Measurements from ENCODE around the gene CRYBG2. TPM values are rescaled to one million over a fixed set of nuclear protein-coding genes. Genes with fewer than 3 reads are reported as not detected.

Gene CRYBG2
- total RNA-seq, 1 donor from 2014 or later: 6.3 TPM

DNA sequence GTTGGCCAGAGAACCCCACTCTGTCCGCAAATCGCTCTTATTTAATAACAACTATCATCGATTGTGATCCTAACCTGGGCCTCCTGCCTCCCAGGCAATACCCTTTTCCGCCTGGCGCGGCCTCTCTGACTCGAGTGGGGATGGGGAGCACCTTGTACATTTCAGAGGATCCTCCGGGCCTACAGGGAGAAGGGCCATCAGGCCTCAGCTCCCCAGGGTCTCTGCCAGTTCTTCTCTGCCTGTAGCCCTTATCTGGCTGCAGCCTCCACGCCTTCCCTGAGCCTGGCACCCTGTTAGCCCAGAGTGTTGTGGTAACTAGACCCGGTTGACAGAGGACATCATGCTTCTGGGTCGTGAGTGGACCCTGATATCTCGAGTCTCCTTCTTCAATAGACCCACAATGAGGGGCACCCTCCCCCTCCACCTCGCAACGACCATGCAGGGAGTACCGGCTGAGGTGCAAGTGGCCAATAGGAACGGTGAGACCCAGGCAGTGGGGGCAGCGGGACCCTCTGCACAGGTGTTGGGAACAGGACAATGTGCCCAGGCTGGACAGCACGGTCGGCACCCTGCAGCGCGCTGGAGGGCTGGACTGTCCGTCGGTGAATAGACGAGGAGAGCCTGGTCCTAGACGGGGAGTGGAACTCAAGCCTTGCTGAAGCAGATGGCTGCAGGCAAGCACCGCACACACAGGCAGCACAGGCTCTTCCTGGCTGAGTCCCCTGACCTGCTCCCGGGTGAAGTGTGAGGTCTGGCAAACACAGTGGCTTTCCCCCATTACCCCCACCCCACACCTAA is 7.1 kb upstream of the CRYBG2 start:
- Mint-ChIP-seq H3K27me3 (ENCODE audit: low read depth) (peaks cover 40% of the 10 kb centered on the region), H3K4me1 (peaks cover 38% of the 10 kb centered on the region), H3K27ac (ENCODE audit: unreplicated experiment) (no peak overlapping the region), H3K36me3 (ENCODE audit: low read depth) (no peaks in the 10 kb centered on the region), H3K4me3 (peak overlapping the region; percentile 68), H3K9me3 (no peaks in the 10 kb centered on the region)
- TF ChIP-seq, protein P1, sequence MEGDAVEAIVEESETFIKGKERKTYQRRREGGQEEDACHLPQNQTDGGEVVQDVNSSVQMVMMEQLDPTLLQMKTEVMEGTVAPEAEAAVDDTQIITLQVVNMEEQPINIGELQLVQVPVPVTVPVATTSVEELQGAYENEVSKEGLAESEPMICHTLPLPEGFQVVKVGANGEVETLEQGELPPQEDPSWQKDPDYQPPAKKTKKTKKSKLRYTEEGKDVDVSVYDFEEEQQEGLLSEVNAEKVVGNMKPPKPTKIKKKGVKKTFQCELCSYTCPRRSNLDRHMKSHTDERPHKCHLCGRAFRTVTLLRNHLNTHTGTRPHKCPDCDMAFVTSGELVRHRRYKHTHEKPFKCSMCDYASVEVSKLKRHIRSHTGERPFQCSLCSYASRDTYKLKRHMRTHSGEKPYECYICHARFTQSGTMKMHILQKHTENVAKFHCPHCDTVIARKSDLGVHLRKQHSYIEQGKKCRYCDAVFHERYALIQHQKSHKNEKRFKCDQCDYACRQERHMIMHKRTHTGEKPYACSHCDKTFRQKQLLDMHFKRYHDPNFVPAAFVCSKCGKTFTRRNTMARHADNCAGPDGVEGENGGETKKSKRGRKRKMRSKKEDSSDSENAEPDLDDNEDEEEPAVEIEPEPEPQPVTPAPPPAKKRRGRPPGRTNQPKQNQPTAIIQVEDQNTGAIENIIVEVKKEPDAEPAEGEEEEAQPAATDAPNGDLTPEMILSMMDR (conservative IDR thresholded peaks at IDR 0.05): no peak
- DNase-seq (ENCODE audit: low read depth, low spot score): no peak

DNA sequence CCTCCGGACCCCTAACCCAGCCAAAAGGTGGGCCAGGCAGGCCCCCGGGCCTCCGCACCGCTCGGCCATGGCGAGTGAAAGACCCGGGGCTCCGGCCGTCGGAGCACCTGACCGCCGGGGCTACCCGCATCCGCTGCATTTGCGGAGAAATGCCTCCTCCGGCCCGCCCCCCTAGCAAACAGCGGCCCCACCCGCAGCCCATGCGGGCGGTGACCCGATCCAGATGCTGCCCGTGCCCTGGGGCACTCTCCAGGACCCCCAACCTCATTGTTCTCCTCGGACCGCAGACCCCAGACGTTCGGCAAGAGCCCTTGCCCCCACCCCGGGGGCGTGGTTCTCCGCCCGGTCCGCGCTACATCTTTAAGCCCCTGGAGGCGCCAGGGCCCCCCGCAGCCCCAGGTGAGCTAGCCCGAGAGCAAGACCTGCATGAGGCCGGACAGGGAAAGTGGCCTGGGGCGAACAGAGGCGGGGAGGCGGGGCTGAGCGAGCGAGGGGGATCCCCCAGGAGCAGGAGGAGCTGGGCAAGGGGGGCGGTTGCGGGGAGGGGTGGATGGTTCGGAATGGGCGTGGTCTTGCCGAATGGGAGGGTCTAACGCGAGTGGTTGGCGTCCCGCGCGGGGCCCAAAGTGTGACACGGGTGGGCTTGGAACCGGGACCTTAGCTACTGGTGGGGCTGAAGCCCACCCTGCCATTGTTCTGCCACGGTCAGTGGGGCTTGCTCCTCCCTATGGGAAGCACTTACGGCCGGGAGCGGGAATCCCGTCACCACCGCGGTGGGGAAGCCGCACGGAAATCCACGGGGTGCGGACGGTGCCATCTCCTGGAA is 6.3 kb upstream of the CRYBG2 start:
- peak overlapping the region; percentile 68 for H3K4me3 Mint-ChIP-seq
- no peaks in the 10 kb centered on the region for H3K9me3 Mint-ChIP-seq
- H3K4me1 Mint-ChIP-seq: peaks cover 44% of the 10 kb centered on the region
- H3K27ac Mint-ChIP-seq (ENCODE audit: unreplicated experiment): no peak overlapping the region
- H3K27me3 Mint-ChIP-seq (ENCODE audit: low read depth): peaks cover 40% of the 10 kb centered on the region
- peak; percentile 39 for DNase-seq (ENCODE audit: low read depth, low spot score)
- no peaks in the 10 kb centered on the region for H3K36me3 Mint-ChIP-seq (ENCODE audit: low read depth)
- TF ChIP-seq, protein P1 (conservative IDR thresholded peaks at IDR 0.05): peak; percentile 17

DNA sequence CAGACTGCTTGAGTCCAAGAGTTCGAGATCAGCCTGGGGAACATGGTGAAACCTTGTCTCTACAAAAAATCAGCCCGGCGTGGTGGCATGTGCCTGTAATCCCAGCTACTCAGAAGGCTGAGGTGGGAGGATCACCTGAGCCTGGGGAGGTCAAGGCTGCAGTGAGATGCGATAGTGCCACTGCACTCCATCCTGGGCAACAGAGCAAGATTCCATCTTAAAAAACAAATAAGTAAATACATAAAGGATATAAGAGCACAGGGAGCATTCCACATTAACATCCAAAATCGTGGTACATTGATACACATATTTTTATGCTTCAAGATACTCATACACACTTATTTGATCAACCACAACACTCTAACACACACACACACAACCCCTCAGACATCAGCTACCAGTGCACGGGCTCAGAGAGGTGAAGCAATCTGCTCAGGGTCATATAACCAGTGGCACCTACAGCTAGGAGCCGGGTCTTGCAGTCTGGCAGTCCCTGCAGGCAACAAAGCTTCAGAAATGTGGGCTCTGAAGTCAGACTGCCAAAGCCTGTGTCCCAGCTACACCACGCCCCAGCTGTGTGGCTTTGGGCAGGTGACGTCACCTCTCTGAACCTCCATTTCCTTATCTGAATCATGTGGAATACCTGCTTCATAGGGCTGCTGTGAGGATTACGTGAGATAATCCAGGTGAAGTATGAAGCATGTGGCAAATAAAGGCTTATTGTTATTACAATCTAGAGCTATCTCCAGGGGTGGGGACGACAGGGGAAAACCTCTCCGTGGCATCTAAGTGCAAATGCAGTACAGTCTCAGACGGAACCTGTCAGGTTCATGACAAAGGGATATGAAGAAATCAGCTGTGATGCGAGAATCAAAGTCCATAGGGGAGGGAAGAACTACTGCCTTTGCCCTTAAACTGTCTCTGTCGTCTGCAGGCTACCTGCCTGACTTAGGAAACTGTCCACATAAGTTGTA is 4.8 kb upstream of the CRYBG2 start:
- H3K27me3 Mint-ChIP-seq (ENCODE audit: low read depth): peaks cover 38% of the 10 kb centered on the region
- H3K4me1 Mint-ChIP-seq: peaks cover 41% of the 10 kb centered on the region
- H3K27ac Mint-ChIP-seq (ENCODE audit: unreplicated experiment): peak overlapping the region; percentile 10
- H3K36me3 Mint-ChIP-seq (ENCODE audit: low read depth): no peaks in the 10 kb centered on the region
- H3K4me3 Mint-ChIP-seq: peak overlapping the region; percentile 23
- TF ChIP-seq, protein P1 (conservative IDR thresholded peaks at IDR 0.05): no peak
- DNase-seq (ENCODE audit: low read depth, low spot score): no peak
- H3K9me3 Mint-ChIP-seq: no peaks in the 10 kb centered on the region

DNA sequence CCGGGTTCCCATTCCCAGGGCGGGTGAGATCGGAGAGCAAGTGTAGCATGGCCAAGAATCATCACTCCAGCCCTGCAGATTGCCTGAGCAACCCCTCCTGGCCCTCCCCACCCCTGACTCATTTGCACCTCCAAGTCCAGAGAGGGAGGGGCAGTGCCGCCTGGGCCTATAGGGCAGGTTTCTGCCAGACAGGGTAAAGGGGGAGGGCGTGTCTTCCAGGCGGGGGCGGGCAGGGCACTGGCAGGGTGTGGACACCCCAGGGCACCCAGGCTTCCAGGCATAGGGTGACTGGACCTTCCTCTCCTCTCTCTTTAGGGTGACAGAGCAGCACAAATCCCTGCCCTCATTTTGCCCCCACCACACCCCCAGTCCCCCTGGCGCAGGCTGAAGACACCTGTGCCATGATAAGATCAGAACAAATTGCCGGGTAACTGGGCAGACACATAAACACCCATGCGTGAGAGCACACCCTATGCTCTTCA is 3.2 kb upstream of the CRYBG2 start:
- TF ChIP-seq, protein P1 (conservative IDR thresholded peaks at IDR 0.05): no peak
- no peak overlapping the region for H3K4me3 Mint-ChIP-seq
- H3K9me3 Mint-ChIP-seq: no peaks in the 10 kb centered on the region
- H3K27ac Mint-ChIP-seq (ENCODE audit: unreplicated experiment): no peak overlapping the region
- H3K36me3 Mint-ChIP-seq (ENCODE audit: low read depth): no peaks in the 10 kb centered on the region
- peaks cover 41% of the 10 kb centered on the region for H3K4me1 Mint-ChIP-seq
- H3K27me3 Mint-ChIP-seq (ENCODE audit: low read depth): peaks cover 36% of the 10 kb centered on the region
- no peak for DNase-seq (ENCODE audit: low read depth, low spot score)

DNA sequence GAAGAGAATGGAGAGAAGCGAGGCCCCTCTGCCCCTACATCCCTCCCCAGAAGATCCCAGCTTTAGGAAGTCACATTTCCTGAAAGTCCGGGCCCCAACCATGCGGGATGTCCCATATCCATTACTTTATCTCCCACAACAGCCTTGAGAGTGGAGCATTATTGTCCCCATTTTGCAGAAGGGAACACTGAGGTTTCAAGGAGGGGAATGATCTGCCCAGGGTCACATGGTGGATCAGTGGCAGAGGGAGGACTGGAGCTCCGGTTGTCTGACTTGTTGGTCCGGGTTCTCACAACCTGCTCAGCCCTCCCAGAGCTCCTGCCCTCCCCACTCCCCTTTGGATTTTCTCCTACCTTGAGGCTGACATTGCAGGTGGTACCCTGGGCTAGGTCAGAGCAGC is 2.2 kb upstream of the CRYBG2 start:
- TF ChIP-seq, protein P1 (conservative IDR thresholded peaks at IDR 0.05): no peak
- no peaks in the 10 kb centered on the region for H3K9me3 Mint-ChIP-seq
- peak overlapping the region; percentile 94 for H3K27ac Mint-ChIP-seq (ENCODE audit: unreplicated experiment)

More for the DNA sequence above, 2.2 kb upstream of the CRYBG2 start:
- H3K36me3 Mint-ChIP-seq (ENCODE audit: low read depth): no peaks in the 10 kb centered on the region
- H3K27me3 Mint-ChIP-seq (ENCODE audit: low read depth): peaks cover 29% of the 10 kb centered on the region
- no peak for DNase-seq (ENCODE audit: low read depth, low spot score)
- H3K4me3 Mint-ChIP-seq: no peak overlapping the region
- H3K4me1 Mint-ChIP-seq: peaks cover 48% of the 10 kb centered on the region
